Natural killer cell (primary cell): Measurements from ENCODE around the gene FHIP2A. TPM values are rescaled to one million over a fixed set of nuclear protein-coding genes. Genes with fewer than 3 reads are reported as not detected.
"Not testable (repeated sequence)": the region's sequence is repeated elsewhere in the genome, so short reads cannot be mapped to it uniquely, and the experiment has no call there.

Experiments used
- ATAC-seq, 3 donors: fragments of 150-1000 bp in 2 of 3; fragments of 200-7000 bp in 1 of 3; cut with Tn5 transposase; 1 replicate in 1 of 3; 2 replicates in 2 of 3; pipeline ENCODE4 v1.10.0; 2021; ENCODE audit warnings: mild to moderate bottlenecking in 2 of 3, moderate library complexity in 2 of 3
- DNase-seq, 2 donors: peaks; one replicate each; pipeline versions ENCODE4 v3.0.0 to v3.0.0-alpha.2; 2013 to 2021; ENCODE audit warnings: mixed read lengths in 1 of 2
- H3K27ac ChIP-seq: one replicate; pipeline ENCODE4 v1.5.1; 2013; ENCODE audit warnings: mild to moderate bottlenecking, low read length
- H3K27me3 ChIP-seq: one replicate; pipeline ENCODE4 v1.6.1; 2013; ENCODE audit warnings: low read length; ENCODE audit not compliant: control insufficient read depth, insufficient read depth
- H3K36me3 ChIP-seq: one replicate; pipeline ENCODE4 v1.6.1; 2013; ENCODE audit warnings: low read length; ENCODE audit not compliant: control insufficient read depth, insufficient read depth
- H3K4me1 ChIP-seq: one replicate; pipeline ENCODE4 v1.6.1; 2013; ENCODE audit warnings: low read length; ENCODE audit not compliant: control insufficient read depth, insufficient read depth
- H3K4me3 ChIP-seq: one replicate; pipeline ENCODE4 v1.5.1; 2013; ENCODE audit warnings: low read length
- H3K9me3 ChIP-seq: one replicate; pipeline ENCODE4 v1.6.1; 2013; ENCODE audit warnings: low read length; ENCODE audit not compliant: control insufficient read depth, insufficient read depth
- H3K27ac Mint-ChIP-seq, 2 donors: one replicate each; pipeline ENCODE4 v1.8.0; 2022; ENCODE audit warnings: mild to moderate bottlenecking in 2 of 2, mixed read lengths in 2 of 2, moderate library complexity in 1 of 2
- H3K27me3 Mint-ChIP-seq, 2 donors: one replicate each; pipeline ENCODE4 v1.8.0; 2022; ENCODE audit warnings: low read depth in 2 of 2, mixed read lengths in 2 of 2
- H3K36me3 Mint-ChIP-seq: one replicate; pipeline ENCODE4 v1.8.0; 2022; ENCODE audit warnings: mixed read lengths
- H3K4me1 Mint-ChIP-seq, 2 donors: one replicate each; pipeline ENCODE4 v1.8.0; 2022; ENCODE audit warnings: mixed read lengths in 2 of 2
- H3K4me3 Mint-ChIP-seq: one replicate; pipeline ENCODE4 v1.8.0; 2022; ENCODE audit warnings: mild to moderate bottlenecking, moderate library complexity, mixed read lengths
- H3K9me3 Mint-ChIP-seq, 2 donors: one replicate each; pipeline ENCODE4 v1.8.0; 2022; ENCODE audit warnings: mixed read lengths in 2 of 2
- WGBS: methylation state at CpG from one replicate; pipeline ENCODE4 v1.1.7; 2013; ENCODE audit warnings: missing lambda C conversion rate; ENCODE audit not compliant: insufficient coverage; 5-methylcytosine and 5-hydroxymethylcytosine counted together
- intact Hi-C: fragments of 100-400 bp; cut with micrococcal nuclease; formaldehyde crosslinking; loops from one replicate; pipeline ENCODE4 v1.14.2; 2022
- total RNA-seq, 4 donors: library from RNA; stranded (reverse); fragments of 120-200 nt in 1 of 4; gene quantifications; one replicate each; pipeline versions ENCODE4 v1.2.3 to v1.2.4, GENCODE V29; 2013 to 2022
- TF ChIP-seq, protein P1 (sequence below): fragments of 200-600 bp; IDR thresholded peaks from one replicate; pipeline ENCODE4 v1.8.0; 2022; ENCODE audit warnings: antibody characterized with exemption

Gene FHIP2A
- total RNA-seq, 3 donors from 2014 or later (not counting 1 experiment from before 2014, with no cell fraction given), result 36.0 to 42.4 (median 39.5) TPM

DNA sequence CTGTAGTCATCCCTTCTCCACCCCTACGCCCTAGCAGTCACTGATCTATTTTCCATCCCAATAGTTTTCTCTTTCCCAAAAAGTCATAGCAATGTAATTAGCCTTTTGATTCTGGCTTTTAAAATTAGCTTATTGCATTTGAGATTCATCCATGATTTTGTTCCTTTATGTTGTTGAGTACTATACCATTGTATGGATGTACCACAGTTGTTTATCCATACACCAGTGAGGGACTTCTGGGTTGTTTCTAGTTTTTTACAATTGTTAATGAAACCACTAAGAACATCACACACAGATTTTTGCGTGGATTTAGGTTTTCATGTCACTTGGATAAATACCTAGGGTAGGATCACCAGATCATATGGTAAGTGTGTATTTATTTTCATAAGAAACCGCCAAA is 16.1 kb downstream of the FHIP2A start:
- peaks cover 11% of the 10 kb centered on the region for H3K36me3 Mint-ChIP-seq
- Histone ChIP-seq H3K4me3 (no peak overlapping the region), H3K36me3 (peaks cover 53% of the 10 kb centered on the region), H3K27ac (no peak overlapping the region), H3K27me3 (no peaks in the 10 kb centered on the region), H3K9me3 (no peaks in the 10 kb centered on the region), H3K4me1 (no peaks in the 10 kb centered on the region)
- H3K27me3 Mint-ChIP-seq, result no peaks in the 10 kb centered on the region
- ATAC-seq (no peak), DNase-seq (no peak)
- H3K4me1 Mint-ChIP-seq, result peaks cover 0 to 8% of the 10 kb centered on the region in 2 donors
- no peak overlapping the region for H3K27ac Mint-ChIP-seq
- intact Hi-C loops, result no loop called here
- no peaks in the 10 kb centered on the region for H3K9me3 Mint-ChIP-seq
- H3K4me3 Mint-ChIP-seq, result no peak overlapping the region
- WGBS, result 97% methylated on average over 2 of the region's 3 CpGs
- TF ChIP-seq, protein P1, sequence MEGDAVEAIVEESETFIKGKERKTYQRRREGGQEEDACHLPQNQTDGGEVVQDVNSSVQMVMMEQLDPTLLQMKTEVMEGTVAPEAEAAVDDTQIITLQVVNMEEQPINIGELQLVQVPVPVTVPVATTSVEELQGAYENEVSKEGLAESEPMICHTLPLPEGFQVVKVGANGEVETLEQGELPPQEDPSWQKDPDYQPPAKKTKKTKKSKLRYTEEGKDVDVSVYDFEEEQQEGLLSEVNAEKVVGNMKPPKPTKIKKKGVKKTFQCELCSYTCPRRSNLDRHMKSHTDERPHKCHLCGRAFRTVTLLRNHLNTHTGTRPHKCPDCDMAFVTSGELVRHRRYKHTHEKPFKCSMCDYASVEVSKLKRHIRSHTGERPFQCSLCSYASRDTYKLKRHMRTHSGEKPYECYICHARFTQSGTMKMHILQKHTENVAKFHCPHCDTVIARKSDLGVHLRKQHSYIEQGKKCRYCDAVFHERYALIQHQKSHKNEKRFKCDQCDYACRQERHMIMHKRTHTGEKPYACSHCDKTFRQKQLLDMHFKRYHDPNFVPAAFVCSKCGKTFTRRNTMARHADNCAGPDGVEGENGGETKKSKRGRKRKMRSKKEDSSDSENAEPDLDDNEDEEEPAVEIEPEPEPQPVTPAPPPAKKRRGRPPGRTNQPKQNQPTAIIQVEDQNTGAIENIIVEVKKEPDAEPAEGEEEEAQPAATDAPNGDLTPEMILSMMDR, result no peak

DNA sequence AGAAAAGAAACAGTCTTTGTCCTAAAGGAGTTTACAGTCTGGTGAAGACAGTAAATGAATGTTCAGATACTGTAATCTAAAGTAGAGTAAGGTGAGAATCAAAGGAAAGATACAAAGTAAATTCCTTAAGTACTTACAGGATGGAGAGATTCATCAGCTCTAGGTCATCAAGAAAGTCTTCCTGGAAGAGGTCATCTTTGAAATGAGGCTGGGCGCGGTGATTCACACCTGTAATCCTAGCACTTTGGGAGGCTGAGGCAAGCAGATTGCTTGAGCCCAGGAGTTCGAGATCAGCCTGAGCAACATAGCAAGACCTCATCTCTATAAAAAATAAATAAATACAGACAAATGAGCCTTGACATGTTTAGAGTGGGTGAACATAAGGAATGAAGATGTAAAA is 18.3 kb downstream of the FHIP2A start:
- no peaks in the 10 kb centered on the region for H3K27me3 ChIP-seq
- no peak for DNase-seq
- intact Hi-C loops, result no loop called here
- Mint-ChIP-seq H3K27me3 (no peaks in the 10 kb centered on the region), H3K4me3 (no peak overlapping the region), H3K27ac (no peak overlapping the region), H3K36me3 (peaks cover 10% of the 10 kb centered on the region), H3K4me1 (peaks cover 0 to 8% of the 10 kb centered on the region in 2 donors), H3K9me3 (no peaks in the 10 kb centered on the region)
- H3K9me3 ChIP-seq, result no peaks in the 10 kb centered on the region
- peaks cover 52% of the 10 kb centered on the region for H3K36me3 ChIP-seq
- 93% methylated on average over 2 of the region's 3 CpGs for WGBS
- no peak for ATAC-seq
- H3K27ac ChIP-seq, result no peak overlapping the region
- no peak overlapping the region for H3K4me3 ChIP-seq
- TF ChIP-seq, protein P1, result no peak
- H3K4me1 ChIP-seq, result no peaks in the 10 kb centered on the region

- no peaks in the 10 kb centered on the region for H3K4me1 Mint-ChIP-seq
- no peak overlapping the region for H3K4me3 ChIP-seq
- no peak for DNase-seq
- peaks cover 30% of the 10 kb centered on the region for H3K36me3 Mint-ChIP-seq
- TF ChIP-seq, protein P1, result no peak
- no peaks in the 10 kb centered on the region for H3K27me3 Mint-ChIP-seq
- H3K27me3 ChIP-seq, result no peaks in the 10 kb centered on the region
- no peaks in the 10 kb centered on the region for H3K9me3 ChIP-seq
- no peak for ATAC-seq
- H3K4me1 ChIP-seq, result no peaks in the 10 kb centered on the region
- no peak overlapping the region for H3K27ac Mint-ChIP-seq
- peaks cover 65% of the 10 kb centered on the region for H3K36me3 ChIP-seq
- over 99% methylated on average over 5 of the region's 8 CpGs for WGBS
- no peaks in the 10 kb centered on the region for H3K9me3 Mint-ChIP-seq
- no peak overlapping the region for H3K27ac ChIP-seq
- intact Hi-C loops, result no loop called here
- H3K4me3 Mint-ChIP-seq, result no peak overlapping the region
These were observed 24.6 kb downstream of the FHIP2A start for GRCh38 chr10:114845978-114846693.

GRCh38 chr10:114847517-114847916 is 25.9 kb downstream of the FHIP2A start:
- WGBS, result 97% methylated on average over 10 of the region's 10 CpGs
- not testable (repeated sequence) for DNase-seq, H3K9me3 Mint-ChIP-seq

More at GRCh38 chr10:114847517-114847916, 25.9 kb downstream of the FHIP2A start:
- intact Hi-C loops, H3K27me3 ChIP-seq, H3K27ac ChIP-seq, H3K27ac Mint-ChIP-seq, ATAC-seq, H3K4me3 Mint-ChIP-seq, H3K4me3 ChIP-seq, H3K4me1 Mint-ChIP-seq, H3K4me1 ChIP-seq, H3K27me3 Mint-ChIP-seq, H3K9me3 ChIP-seq: not testable (repeated sequence)
- H3K36me3 Mint-ChIP-seq, result peaks cover 36% of the 10 kb centered on the region
- H3K36me3 ChIP-seq, result peaks cover 70% of the 10 kb centered on the region
